ENCODE measurements around the gene TRAPPC2B. TPM values are rescaled to one million over a fixed set of nuclear protein-coding genes. Genes with fewer than 3 reads are reported as not detected.
A peak's percentile ranks its signal among the peaks of the same experiment; 100 is the strongest.

Gene TRAPPC2B
- total and polyA plus RNA-seq, 2 of the 13 experiments (the other 11 are each of a cell fraction or from before 2014, with no cell fraction given), result 13.3 to 17.7 TPM

DNA sequence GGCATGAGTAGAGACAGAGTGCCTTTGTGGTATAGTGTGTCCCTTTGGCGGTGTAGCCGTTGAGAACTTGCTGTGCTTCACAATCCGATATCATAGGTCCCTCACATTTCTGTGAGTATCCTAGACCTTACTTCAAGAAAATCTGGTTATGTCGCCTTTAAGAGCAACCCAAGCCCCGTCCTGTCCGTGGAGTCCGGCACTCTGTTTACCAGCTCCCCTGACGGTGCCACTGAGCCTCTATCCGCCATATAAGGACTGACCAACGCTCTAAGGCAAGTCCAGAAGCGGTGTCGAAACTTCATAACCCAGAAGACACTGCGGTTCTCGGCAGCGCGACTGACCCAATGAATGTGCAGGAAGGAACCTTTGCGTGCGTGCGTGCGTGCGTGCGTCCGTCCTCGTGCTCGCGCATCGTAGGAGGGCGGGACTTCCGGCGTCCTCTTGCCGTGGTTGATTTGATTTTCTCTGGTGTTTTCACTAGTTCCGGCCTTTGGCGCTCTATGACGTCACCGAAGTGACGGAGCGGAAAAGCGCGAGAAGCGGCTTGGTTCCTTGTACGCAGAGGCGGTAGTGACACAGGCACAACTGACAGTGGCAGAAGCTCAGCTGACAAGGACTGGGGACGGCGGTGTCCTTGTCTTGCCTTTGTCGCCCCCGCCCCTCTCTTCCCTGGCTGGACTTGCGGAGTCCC lies at the start of gene TRAPPC2B, which contains the start of gene ZNF547 (continued):
- TF ChIP-seq, protein P1, sequence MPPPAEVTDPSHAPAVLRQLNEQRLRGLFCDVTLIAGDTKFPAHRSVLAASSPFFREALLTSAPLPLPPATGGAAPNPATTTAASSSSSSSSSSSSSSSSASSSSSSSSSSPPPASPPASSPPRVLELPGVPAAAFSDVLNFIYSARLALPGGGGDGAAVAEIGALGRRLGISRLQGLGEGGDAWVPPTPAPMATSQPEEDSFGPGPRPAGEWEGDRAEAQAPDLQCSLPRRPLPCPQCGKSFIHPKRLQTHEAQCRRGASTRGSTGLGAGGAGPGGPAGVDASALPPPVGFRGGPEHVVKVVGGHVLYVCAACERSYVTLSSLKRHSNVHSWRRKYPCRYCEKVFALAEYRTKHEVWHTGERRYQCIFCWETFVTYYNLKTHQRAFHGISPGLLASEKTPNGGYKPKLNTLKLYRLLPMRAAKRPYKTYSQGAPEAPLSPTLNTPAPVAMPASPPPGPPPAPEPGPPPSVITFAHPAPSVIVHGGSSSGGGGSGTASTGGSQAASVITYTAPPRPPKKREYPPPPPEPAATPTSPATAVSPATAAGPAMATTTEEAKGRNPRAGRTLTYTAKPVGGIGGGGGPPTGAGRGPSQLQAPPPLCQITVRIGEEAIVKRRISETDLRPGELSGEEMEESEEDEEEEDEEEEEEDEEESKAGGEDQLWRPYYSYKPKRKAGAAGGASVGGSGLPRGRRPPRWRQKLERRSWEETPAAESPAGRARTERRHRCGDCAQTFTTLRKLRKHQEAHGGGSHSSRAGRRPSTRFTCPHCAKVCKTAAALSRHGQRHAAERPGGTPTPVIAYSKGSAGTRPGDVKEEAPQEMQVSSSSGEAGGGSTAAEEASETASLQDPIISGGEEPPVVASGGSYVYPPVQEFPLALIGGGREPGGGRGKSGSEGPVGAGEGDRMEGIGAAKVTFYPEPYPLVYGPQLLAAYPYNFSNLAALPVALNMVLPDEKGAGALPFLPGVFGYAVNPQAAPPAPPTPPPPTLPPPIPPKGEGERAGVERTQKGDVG (CRISPR knock-in tag; IDR thresholded peaks at IDR 0.05; ENCODE audit: borderline replicate concordance), result no peak
- TF ChIP-seq POLR2G (IDR thresholded peaks at IDR 0.05; ENCODE audit: low read depth, low read length) (peak; percentile 85), TSC22D2 (CRISPR knock-in tag; IDR thresholded peaks at IDR 0.05; ENCODE audit: borderline replicate concordance) (no peak), TGIF2 (CRISPR knock-in tag; IDR thresholded peaks at IDR 0.05) (0 out of 2 replicates have a peak, but pooled peaks have one; percentile 6), FOXK1 (CRISPR knock-in tag; IDR thresholded peaks at IDR 0.05; ENCODE audit: borderline replicate concordance, low read depth) (peak; percentile 92), IRF2 (CRISPR knock-in tag; IDR thresholded peaks at IDR 0.05) (peak; percentile 83), NR2F1 (CRISPR knock-in tag; IDR thresholded peaks at IDR 0.05) (no peak), BHLHE40 (IDR thresholded peaks at IDR 0.05; ENCODE audit: low read length) (peak; percentile 52), CAMTA2 (CRISPR knock-in tag; IDR thresholded peaks at IDR 0.05; ENCODE audit: borderline replicate concordance) (no peak), ZNF891 (CRISPR knock-in tag; IDR thresholded peaks at IDR 0.05) (no peak; the same call in 1 of the 2 replicates)
- TF ChIP-seq, protein P2, sequence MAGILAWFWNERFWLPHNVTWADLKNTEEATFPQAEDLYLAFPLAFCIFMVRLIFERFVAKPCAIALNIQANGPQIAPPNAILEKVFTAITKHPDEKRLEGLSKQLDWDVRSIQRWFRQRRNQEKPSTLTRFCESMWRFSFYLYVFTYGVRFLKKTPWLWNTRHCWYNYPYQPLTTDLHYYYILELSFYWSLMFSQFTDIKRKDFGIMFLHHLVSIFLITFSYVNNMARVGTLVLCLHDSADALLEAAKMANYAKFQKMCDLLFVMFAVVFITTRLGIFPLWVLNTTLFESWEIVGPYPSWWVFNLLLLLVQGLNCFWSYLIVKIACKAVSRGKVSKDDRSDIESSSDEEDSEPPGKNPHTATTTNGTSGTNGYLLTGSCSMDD (CRISPR knock-in tag; IDR thresholded peaks at IDR 0.05), result no peak
- TF ChIP-seq, protein P3, sequence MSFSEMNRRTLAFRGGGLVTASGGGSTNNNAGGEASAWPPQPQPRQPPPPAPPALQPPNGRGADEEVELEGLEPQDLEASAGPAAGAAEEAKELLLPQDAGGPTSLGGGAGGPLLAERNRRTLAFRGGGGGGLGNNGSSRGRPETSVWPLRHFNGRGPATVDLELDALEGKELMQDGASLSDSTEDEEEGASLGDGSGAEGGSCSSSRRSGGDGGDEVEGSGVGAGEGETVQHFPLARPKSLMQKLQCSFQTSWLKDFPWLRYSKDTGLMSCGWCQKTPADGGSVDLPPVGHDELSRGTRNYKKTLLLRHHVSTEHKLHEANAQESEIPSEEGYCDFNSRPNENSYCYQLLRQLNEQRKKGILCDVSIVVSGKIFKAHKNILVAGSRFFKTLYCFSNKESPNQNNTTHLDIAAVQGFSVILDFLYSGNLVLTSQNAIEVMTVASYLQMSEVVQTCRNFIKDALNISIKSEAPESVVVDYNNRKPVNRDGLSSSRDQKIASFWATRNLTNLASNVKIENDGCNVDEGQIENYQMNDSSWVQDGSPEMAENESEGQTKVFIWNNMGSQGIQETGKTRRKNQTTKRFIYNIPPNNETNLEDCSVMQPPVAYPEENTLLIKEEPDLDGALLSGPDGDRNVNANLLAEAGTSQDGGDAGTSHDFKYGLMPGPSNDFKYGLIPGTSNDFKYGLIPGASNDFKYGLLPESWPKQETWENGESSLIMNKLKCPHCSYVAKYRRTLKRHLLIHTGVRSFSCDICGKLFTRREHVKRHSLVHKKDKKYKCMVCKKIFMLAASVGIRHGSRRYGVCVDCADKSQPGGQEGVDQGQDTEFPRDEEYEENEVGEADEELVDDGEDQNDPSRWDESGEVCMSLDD (CRISPR knock-in tag; IDR thresholded peaks at IDR 0.05; ENCODE audit: borderline replicate concordance), result no peak
- TF ChIP-seq, protein P4, sequence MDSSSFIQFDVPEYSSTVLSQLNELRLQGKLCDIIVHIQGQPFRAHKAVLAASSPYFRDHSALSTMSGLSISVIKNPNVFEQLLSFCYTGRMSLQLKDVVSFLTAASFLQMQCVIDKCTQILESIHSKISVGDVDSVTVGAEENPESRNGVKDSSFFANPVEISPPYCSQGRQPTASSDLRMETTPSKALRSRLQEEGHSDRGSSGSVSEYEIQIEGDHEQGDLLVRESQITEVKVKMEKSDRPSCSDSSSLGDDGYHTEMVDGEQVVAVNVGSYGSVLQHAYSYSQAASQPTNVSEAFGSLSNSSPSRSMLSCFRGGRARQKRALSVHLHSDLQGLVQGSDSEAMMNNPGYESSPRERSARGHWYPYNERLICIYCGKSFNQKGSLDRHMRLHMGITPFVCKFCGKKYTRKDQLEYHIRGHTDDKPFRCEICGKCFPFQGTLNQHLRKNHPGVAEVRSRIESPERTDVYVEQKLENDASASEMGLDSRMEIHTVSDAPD (CRISPR knock-in tag; IDR thresholded peaks at IDR 0.05), result peak; percentile 68
- TF ChIP-seq, protein P5, sequence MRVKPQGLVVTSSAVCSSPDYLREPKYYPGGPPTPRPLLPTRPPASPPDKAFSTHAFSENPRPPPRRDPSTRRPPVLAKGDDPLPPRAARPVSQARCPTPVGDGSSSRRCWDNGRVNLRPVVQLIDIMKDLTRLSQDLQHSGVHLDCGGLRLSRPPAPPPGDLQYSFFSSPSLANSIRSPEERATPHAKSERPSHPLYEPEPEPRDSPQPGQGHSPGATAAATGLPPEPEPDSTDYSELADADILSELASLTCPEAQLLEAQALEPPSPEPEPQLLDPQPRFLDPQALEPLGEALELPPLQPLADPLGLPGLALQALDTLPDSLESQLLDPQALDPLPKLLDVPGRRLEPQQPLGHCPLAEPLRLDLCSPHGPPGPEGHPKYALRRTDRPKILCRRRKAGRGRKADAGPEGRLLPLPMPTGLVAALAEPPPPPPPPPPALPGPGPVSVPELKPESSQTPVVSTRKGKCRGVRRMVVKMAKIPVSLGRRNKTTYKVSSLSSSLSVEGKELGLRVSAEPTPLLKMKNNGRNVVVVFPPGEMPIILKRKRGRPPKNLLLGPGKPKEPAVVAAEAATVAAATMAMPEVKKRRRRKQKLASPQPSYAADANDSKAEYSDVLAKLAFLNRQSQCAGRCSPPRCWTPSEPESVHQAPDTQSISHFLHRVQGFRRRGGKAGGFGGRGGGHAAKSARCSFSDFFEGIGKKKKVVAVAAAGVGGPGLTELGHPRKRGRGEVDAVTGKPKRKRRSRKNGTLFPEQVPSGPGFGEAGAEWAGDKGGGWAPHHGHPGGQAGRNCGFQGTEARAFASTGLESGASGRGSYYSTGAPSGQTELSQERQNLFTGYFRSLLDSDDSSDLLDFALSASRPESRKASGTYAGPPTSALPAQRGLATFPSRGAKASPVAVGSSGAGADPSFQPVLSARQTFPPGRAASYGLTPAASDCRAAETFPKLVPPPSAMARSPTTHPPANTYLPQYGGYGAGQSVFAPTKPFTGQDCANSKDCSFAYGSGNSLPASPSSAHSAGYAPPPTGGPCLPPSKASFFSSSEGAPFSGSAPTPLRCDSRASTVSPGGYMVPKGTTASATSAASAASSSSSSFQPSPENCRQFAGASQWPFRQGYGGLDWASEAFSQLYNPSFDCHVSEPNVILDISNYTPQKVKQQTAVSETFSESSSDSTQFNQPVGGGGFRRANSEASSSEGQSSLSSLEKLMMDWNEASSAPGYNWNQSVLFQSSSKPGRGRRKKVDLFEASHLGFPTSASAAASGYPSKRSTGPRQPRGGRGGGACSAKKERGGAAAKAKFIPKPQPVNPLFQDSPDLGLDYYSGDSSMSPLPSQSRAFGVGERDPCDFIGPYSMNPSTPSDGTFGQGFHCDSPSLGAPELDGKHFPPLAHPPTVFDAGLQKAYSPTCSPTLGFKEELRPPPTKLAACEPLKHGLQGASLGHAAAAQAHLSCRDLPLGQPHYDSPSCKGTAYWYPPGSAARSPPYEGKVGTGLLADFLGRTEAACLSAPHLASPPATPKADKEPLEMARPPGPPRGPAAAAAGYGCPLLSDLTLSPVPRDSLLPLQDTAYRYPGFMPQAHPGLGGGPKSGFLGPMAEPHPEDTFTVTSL (CRISPR knock-in tag; IDR thresholded peaks at IDR 0.05; ENCODE audit: borderline replicate concordance), result no peak
